GM23248 (cell line): ENCODE measurements around the gene KREMEN1.

Experiments
- EZH2 ChIP-seq: fragments of 200-600 bp; sonication (generic); IDR thresholded peaks from 2 replicates; pipeline ENCODE4 v1.6.1; 2018; ENCODE audit warnings: antibody characterized with exemption, mild to moderate bottlenecking; ENCODE audit not compliant: insufficient read depth, poor library complexity, severe bottlenecking
- EZH2phosphoT487 ChIP-seq: fragments of 200-600 bp; sonication (generic); IDR thresholded peaks from 2 replicates; pipeline ENCODE4 v1.6.1; 2018; ENCODE audit warnings: antibody characterized with exemption, moderate library complexity, mild to moderate bottlenecking, low read depth; ENCODE audit not compliant: insufficient read depth

DNA sequence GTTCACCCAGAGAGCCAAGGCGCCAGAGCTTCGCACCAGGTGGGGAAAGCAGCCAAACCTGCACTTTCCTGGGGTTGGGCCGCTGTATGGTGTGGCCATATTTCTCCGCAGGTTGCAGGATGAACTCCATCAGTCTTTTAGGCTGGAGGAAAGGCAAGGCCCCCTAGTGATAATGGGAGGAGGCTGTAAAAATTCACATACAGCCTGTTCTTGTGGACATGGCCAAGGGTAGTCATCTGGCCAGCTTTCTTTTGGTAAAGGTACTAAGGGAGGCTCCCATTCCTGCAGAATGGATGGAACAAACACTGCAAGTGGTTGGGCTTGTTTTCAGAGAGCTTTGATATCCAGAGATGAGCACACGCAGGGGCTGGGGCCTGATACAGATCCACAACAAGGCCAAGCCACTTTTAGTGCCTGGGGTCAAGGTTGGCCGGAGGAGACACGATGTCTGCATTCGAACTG lies 40.8 kb upstream of the KREMEN1 start:
- no peak for TF ChIP-seq EZH2phosphoT487
- TF ChIP-seq EZH2 = no peak
